GM12873 (cell line): ENCODE data around the gene CARMIL3.

Experiments
- CTCF ChIP-seq: IDR thresholded peaks from 2 replicates; pipeline ENCODE4 v1.5.1; 2012; ENCODE audit warnings: low read depth, mild to moderate bottlenecking, moderate library complexity, low read length, control low read depth; ENCODE audit not compliant: insufficient read depth; ENCODE audit errors: missing control alignments

CARMIL3 gene

GRCh38 chr14:24086193-24086955, 34.6 kb downstream of the CARMIL3 start:
- no peak for TF ChIP-seq CTCF

GRCh38 chr14:24087004-24087403, 35.2 kb downstream of the CARMIL3 start:
- no peak for TF ChIP-seq CTCF

- TF ChIP-seq CTCF, result no peak
These were observed 36.3 kb downstream of the CARMIL3 start for GRCh38 chr14:24088095-24088494.

- TF ChIP-seq CTCF, result no peak
These were observed 38.1 kb downstream of the CARMIL3 start for GRCh38 chr14:24089890-24090289.

- no peak for TF ChIP-seq CTCF
These were observed 40.3 kb downstream of the CARMIL3 start for GRCh38 chr14:24092110-24092504.

GRCh38 chr14:24092505-24093206, 40.8 kb downstream of the CARMIL3 start:
- TF ChIP-seq CTCF, result no peak

GRCh38 chr14:24093207-24093900, 41.5 kb downstream of the CARMIL3 start:
- TF ChIP-seq CTCF, result no peak
